Urothelium cell line (cell line): ENCODE results near the gene DNAJC6.
"Not testable (repeated sequence)": the region's sequence is repeated elsewhere in the genome, so short reads cannot be mapped to it uniquely, and the experiment has no call there.

Source experiments
- DNase-seq: peaks from one replicate; pipeline ENCODE4 v3.0.0; 2011; ENCODE audit warnings: low spot score, mixed read lengths
- FAIRE-seq: peaks from 2 replicates; lab custom pipeline; 2011; peaks lifted over from hg19 to GRCh38; lab: Jason Lieb, UNC

DNAJC6 gene

DNA sequence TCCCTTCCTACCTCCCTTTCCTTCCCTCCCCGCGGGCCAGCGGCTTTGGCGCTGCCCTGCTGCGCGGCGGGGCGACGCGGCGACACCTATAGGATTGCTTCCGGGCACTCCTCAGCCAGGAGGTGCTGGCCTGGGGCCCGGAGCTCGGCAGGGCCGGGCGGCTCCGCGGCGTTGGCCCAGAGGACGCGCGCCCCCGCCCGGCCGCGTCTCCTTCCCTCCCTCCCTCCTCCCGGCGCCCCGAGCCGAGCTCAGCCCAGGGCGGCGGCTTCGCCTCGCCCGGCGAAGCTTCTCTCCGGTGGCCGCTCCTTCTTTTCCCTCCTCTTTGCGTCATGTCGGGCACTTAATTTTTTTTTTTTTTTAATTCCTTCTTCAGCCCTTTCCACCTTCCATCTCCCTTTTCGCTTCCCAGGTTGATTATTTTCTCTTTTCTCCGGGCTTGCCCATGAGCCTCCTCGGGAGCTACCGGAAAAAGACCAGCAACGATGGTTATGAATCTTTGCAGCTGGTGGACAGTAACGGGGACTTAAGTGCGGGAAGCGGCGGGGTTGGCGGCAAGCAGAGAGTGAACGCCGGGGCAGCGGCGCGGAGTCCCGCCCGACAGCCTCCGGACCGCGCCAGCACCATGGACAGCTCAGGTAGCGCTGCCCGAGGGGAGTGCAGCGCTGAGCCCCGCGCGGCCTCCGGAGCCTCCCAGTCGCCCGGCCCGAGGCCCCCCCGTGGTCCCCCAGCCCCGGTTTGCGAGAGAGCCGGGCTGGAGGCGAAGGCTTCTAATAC is at the start of gene DNAJC6:
Gene DNAJC6, plus strand, starts transcription at position 240 of the 774 bp plus-strand sequence. Its CDS starts 203 bp downstream, at position 443.
- FAIRE-seq, result no peak
- peak; percentile 86 for DNase-seq

- FAIRE-seq, result no peak
- DNase-seq, result no peak
Observed at GRCh38 chr1:65259816-65260215, 49.5 kb upstream of the DNAJC6 start.

DNA sequence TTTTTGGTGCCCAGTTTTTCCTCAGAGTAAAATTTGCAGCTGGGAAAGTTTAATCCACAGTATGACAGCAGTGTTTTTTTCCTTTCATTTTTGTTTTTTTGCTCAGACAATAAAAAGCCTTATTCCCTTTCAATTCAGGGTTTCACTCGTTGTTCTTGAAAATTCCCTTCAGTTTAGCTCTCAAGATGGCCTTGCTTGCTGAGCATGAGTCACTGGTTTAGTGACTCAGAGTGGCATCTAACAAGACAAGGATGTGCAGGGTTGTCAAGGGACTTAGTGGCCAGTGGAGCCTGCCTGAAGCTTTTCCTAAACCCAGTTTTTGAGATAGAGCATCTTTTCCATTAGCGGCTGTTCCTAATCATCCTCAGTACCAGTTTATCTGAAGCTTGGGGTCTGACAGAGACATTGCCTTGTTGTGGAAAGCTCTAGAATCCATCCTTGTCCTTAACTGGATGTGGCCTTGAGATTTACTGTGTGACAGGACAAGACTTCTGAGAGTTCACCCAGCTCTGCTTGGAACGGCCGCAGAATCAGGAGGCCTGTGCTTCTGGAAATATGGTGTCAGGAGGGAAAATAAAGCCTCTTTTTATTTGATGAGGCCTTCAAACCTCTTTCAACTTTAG is 48.4 kb upstream of the DNAJC6 start:
- DNase-seq, result peak; percentile 70
- FAIRE-seq, result no peak

- DNase-seq, result no peak
- no peak for FAIRE-seq
Observed at GRCh38 chr1:65263286-65263685, 46.1 kb upstream of the DNAJC6 start.

DNA sequence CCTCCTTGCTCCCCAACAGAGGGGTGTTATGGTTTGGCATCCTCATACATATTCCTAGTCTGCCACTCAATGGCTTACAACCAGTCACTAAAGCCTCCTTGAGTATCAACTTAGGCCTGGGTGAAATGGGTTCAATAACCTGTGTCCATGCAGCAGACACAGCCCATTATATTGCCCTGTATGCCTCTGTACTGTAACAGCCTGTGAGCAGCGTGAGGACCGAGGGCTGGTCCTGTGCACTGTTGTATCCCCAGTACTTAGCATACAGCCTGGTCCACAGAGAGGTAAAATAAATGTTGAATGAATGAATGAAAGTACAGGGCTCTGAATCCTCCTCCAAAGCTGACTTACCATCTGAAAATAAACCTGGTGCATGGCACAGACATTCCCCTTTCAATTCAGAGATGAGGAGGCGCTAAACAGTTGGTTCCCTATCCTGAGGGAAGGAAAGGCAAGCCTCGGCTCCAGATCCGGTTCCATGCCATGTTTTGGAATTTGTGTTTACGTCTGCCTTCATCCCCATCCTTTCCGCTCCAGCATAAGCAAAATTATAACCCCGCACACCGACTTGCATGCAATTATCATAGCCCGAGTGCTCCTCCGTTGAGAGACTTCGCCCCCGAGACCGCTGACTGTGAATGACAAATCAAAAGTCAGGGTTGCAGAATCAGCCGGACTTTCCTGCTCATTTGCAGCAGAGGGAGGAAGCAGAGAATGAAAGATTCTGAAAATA is 45.0 kb upstream of the DNAJC6 start:
- FAIRE-seq (no peak), DNase-seq (no peak)

- DNase-seq (no peak), FAIRE-seq (no peak)
Observed at GRCh38 chr1:65265296-65265650, 44.1 kb upstream of the DNAJC6 start.

DNA sequence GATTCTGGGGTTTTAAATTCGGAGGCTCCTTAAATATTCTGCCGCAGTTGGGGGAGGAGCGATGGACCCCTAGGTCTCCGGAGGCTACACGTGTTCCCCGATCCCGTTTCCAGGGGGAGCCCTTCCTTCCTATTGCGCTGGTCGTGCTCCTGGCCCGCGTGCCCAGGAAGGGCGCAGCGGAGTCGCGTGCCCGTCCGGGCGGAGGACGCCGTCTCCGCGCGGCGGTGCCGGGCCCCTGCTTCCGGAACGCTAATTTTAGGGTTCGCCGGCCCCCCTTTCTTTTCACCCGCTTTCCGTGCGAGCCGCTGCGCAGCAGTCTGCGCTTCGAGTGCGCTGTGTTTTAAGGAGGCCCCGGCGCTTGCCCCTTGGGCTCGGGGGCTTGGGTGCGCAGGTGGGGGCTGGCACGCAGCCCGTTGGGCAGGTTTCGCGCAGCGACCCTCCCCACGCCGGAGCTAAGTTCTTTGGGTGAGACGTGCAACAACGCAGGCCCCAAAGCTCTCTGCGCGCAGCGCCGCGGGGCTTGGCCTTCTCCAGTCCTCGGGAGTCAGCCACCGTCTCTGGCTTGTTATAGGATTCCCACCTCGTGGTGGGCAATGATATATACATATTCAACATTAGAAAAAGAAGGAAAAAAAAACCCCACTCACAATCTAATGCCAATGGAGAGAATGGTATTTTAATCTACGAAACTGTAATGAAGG is 43.5 kb upstream of the DNAJC6 start:
- DNase-seq (no peak), FAIRE-seq (no peak)

DNA sequence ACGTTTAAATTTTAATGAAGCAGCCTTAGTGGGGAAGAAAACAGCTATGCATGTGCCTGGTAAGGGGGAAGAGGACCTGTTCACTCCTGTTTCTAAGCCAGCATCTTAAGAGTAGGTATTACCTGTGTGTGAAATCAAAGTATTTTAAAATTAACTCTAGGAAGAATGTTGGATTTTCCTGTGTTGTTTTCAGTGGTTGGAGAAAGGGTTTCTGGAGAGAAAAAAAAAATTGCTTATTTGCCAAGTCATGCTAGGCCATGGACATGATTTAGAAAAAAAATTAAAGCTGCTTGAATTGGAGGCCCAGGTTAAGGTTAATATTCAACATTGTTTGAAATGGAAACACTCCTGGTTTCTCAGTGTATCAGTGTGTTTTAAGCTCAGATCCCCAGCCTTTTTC is 42.9 kb upstream of the DNAJC6 start:
- FAIRE-seq (no peak), DNase-seq (no peak)

- FAIRE-seq, result no peak
- no peak for DNase-seq
Observed at GRCh38 chr1:65267271-65267670, 42.1 kb upstream of the DNAJC6 start.

DNA sequence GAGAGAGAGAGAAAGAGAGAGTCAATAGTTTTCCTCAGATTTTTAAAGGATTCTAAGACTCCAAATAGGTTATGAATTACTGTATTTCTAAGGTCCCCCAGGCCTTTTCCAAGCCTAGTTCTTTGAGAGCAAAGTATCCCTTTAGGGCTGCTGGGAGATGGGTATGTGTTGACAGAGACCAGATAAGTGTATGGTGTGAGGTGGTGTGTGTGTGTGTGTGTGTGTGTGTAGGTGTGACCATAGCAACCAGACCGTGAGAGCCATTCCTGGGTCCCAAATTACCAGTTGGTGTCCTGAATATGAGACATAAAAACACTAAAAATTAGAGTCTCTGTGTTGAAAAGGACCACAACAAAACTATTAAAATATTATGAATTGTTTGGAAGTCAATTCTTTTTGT is 41.7 kb upstream of the DNAJC6 start:
- DNase-seq (no peak), FAIRE-seq (no peak)

DNA sequence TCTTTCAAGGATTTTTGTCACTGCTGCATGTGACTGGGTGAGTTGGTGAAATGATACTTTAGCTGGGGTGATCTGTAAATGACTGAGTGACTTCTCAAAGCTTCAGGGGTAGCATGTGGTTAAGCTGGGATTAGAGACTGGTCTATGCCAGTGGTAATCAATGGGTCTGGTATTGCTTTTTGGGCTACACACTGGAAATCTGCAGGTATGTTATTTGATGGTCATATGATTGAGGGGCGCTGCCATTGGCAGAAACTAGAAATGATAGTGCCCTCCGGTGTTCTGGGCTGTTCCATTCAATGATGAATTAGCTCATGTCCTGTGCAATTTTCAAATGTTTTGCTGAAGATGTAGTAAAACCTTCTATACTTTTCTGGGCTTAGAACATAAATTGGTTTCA is 39.7 kb upstream of the DNAJC6 start:
- DNase-seq (no peak), FAIRE-seq (no peak)

- DNase-seq, result no peak
- FAIRE-seq, result no peak
Observed at GRCh38 chr1:65276197-65276939, 33.0 kb upstream of the DNAJC6 start.

- no peak for DNase-seq
- FAIRE-seq, result no peak
Observed at GRCh38 chr1:65277605-65278347, 31.6 kb upstream of the DNAJC6 start.

DNA sequence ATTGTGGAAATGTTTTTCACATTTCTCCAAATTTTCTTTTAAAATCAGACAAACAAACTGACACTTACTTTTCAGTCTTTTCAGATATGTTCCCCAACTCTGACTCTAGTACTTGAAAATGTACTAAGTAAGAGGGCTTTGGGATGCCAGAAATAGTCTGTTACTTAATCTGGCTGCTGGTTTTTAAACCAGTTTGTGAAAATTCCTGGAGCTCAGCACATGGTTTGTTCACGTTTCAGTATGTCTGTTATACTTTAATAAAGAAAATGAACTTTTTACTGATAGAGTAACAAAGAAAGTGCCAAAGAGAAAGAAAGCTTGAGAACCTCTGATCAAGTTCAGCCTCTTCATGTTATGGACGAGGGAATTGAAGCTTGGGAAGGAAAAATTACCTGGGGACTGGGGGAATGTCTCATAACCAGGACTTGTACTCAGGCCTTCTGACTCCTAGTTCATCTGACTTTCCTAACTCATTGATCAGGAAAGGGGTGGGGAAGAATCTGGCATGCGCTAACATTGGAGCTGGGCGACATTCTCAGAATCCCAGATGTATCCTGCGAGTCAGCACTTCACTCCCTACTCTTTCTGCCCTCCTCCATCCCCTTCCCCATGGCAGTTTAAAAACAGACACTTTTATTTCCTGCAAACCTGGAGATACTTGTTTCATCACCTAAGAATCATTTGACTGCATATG is 30.8 kb upstream of the DNAJC6 start:
- FAIRE-seq (no peak), DNase-seq (no peak)

GRCh38 chr1:65279070-65279779 is 30.1 kb upstream of the DNAJC6 start:
- FAIRE-seq, result no peak
- no peak for DNase-seq

- no peak for FAIRE-seq
- DNase-seq, result no peak
Observed at GRCh38 chr1:65281846-65282245, 27.5 kb upstream of the DNAJC6 start.

DNA sequence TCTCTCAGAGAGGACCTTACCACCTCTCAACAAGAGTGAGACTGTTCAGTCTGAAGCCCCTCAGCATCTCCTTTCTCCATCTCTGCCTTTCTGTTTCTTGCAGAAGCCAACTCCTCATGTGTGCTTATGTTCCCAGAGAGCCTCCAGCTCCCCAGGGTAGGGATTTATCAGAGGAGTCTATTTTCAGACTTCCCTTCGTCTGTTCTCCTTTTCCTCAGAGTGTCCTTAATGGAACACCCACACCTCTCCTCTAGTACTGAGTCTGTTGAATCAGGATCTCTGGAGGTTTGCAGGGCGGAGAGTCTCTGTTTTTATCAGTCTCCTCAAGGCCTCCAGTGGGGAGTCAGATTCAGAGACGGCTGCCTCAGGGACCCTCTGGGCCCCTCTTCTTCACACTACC is 25.1 kb upstream of the DNAJC6 start:
- DNase-seq, result no peak
- FAIRE-seq, result no peak

DNA sequence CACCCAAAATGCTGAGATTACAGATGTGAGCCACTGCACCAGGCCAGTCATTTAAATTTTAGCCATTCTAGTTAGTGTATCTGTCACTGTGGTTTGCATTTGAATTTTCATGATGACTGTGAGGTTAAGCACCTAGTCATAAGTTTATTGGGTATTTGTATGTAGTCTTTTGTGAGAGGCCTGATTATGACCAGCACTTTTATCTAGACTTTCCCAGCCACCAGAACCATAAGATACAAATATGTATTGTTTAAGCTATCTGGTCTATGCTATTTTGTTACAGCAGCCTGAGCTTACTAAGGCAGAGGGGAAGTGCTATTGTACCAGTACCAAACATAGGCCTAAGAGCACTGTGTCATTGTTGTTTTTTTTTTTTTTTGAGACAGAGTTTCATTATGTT is 19.9 kb upstream of the DNAJC6 start:
- DNase-seq (no peak), FAIRE-seq (no peak)

- DNase-seq, FAIRE-seq: not testable (repeated sequence)
Observed at GRCh38 chr1:65291818-65292217, 17.5 kb upstream of the DNAJC6 start.
